ENCODE data around the gene RPH3AL. TPM values are rescaled to one million over a fixed set of nuclear protein-coding genes. Genes with fewer than 3 reads are reported as not detected.
A peak's percentile ranks its signal among the peaks of the same experiment; 100 is the strongest.

RPH3AL gene
- total and polyA plus RNA-seq, 3 donors from 2014 or later = 4.4 to 13.5 (median 6.5) TPM

- intact Hi-C loops (cut with DNase I; ENCODE audit: low total_unique reads) = no loop called here
- H3K4me1 ChIP-seq = no peaks in the 10 kb centered on the region
- H3K4me3 ChIP-seq = no peak overlapping the region
- no peaks in the 10 kb centered on the region for H3K27me3 ChIP-seq
- no peak for DNase-seq
- no peaks in the 10 kb centered on the region for H3K9me3 ChIP-seq
- no peak overlapping the region for H3K27ac ChIP-seq
- WGBS, 2 donors = 83 to 90% methylated on average over 18 to 25 of the region's 25 CpGs
- no peaks in the 10 kb centered on the region for H3K36me3 ChIP-seq (ENCODE audit: low read depth, missing control alignments)
- TF ChIP-seq POLR2A (IDR thresholded peaks at IDR 0.05) (no peak), CTCF (IDR thresholded peaks at IDR 0.05) (no peak)
These were observed 139.1 kb downstream of the RPH3AL start for GRCh38 chr17:213286-214105.

- no peak for TF ChIP-seq CTCF (IDR thresholded peaks at IDR 0.05)
- no peak for TF ChIP-seq POLR2A (IDR thresholded peaks at IDR 0.05)
These were observed 142.2 kb downstream of the RPH3AL start for GRCh38 chr17:210402-210801.

GRCh38 chr17:208429-208828, 144.2 kb downstream of the RPH3AL start:
- no peak overlapping the region for H3K4me3 ChIP-seq
- WGBS, 2 donors = 45 to 86% methylated on average over 6 to 8 of the region's 8 CpGs
- no peaks in the 10 kb centered on the region for H3K4me1 ChIP-seq
- no peaks in the 10 kb centered on the region for H3K9me3 ChIP-seq
- intact Hi-C loops (cut with DNase I; ENCODE audit: low total_unique reads) = no loop called here
- no peak overlapping the region for H3K27ac ChIP-seq
- H3K27me3 ChIP-seq = no peaks in the 10 kb centered on the region
- H3K36me3 ChIP-seq (ENCODE audit: low read depth, missing control alignments) = no peaks in the 10 kb centered on the region
- no peak for TF ChIP-seq CTCF (IDR thresholded peaks at IDR 0.05)
- no peak for TF ChIP-seq POLR2A (IDR thresholded peaks at IDR 0.05)
- no peak for DNase-seq

More at GRCh38 chr17:210402-210801, 142.2 kb downstream of the RPH3AL start:
- no peak overlapping the region for H3K27ac ChIP-seq
- H3K27me3 ChIP-seq = no peaks in the 10 kb centered on the region
- no peak for DNase-seq
- H3K36me3 ChIP-seq (ENCODE audit: low read depth, missing control alignments) = no peaks in the 10 kb centered on the region
- H3K4me3 ChIP-seq = no peak overlapping the region
- H3K4me1 ChIP-seq = no peaks in the 10 kb centered on the region
- intact Hi-C loops (cut with DNase I; ENCODE audit: low total_unique reads) = no loop called here
- H3K9me3 ChIP-seq = no peaks in the 10 kb centered on the region
- WGBS, 2 donors = 92 to 96% methylated on average over 2 to 8 of the region's 8 CpGs

- intact Hi-C loops (cut with DNase I; ENCODE audit: low total_unique reads) = no loop called here
- no peaks in the 10 kb centered on the region for H3K36me3 ChIP-seq (ENCODE audit: low read depth, missing control alignments)
- WGBS, 2 donors = 79 to 89% methylated on average over 8 of the region's 8 CpGs
- H3K9me3 ChIP-seq = no peaks in the 10 kb centered on the region
- H3K4me3 ChIP-seq = peak overlapping the region; percentile 29 to 41
- no peaks in the 10 kb centered on the region for H3K27me3 ChIP-seq
- TF ChIP-seq CTCF (IDR thresholded peaks at IDR 0.05) (no peak), POLR2A (IDR thresholded peaks at IDR 0.05) (no peak)
- no peak overlapping the region for H3K27ac ChIP-seq
- no peaks in the 10 kb centered on the region for H3K4me1 ChIP-seq
- no peak for DNase-seq
These were observed 144.8 kb downstream of the RPH3AL start for GRCh38 chr17:207775-208174.

All from testis (tissue), 3 donors.